ENCODE measurements around the gene HOXA3. TPM values are rescaled to one million over a fixed set of nuclear protein-coding genes. Genes with fewer than 3 reads are reported as not detected.

HOXA3 gene
- polyA plus RNA-seq, 1 of the 3 experiments (the other 2 are of a cell fraction): 0.15 TPM

DNA sequence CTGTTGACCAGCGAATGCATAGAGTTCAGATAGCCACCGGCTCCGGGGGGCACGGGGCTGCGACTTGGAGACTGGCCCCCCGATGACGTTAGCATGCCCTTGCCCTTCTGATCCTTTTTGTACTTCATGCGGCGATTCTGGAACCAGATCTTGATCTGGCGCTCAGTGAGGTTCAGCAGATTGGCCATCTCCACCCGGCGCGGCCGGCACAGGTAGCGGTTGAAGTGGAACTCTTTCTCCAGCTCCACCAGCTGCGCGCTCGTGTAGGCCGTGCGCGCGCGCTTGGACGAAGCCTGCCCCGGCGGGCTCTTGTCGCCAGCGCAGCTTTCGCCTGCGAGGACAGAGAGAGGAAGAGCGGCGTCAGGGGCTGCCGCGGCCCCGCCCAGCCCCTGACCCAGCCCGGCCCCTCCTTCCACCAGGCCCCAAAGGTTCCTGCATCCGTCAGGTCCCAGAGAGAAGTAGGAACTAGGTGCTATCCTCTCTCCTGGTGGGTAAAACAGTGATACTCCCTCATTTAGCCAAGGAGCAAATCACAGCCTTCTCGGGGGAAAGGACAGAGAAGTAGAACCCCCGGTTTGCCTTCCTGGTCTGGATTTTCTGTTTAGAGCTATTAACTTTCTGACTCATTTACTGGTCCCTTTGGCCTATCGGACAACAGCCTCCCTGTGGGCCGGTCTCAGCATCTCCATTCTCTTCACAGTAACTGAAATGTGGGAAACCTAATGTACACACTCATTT, 43.8 kb downstream of the HOXA3 start:
- no peak overlapping the region for H3K4me2 ChIP-seq
- no peak overlapping the region for H2AFZ ChIP-seq (ENCODE audit: low read depth)
- no peaks in the 10 kb centered on the region for H3K9me3 ChIP-seq
- peaks cover 5% of the 10 kb centered on the region for H3F3A ChIP-seq (replicated peaks; ENCODE audit: insufficient read depth)
- peaks cover 99% of the 10 kb centered on the region for H3K27me3 ChIP-seq (ENCODE audit: insufficient read depth)
- ChIA-PET POLR2A (no interaction called here), CTCF (interaction anchor here (0.6 to 1.4 kb wide), 2 partner anchors 36 to 76 kb away, joined by 3 to 8 read pairs; partner anchors contain the start of gene HOXA11)
- no peak for DNase-seq
- no peaks in the 10 kb centered on the region for H4K20me1 ChIP-seq (ENCODE audit: insufficient read depth)
- H3K27ac ChIP-seq (ENCODE audit: low read depth in 2 of 2, low read length in 1 of 2): no peak overlapping the region
- no peak overlapping the region for H3K9ac ChIP-seq
- no peaks in the 10 kb centered on the region for H3K36me3 ChIP-seq (replicated peaks in 1 of 2; ENCODE audit: control insufficient read depth in 1 of 2, insufficient read depth in 2 of 2, low read length in 1 of 2)
- no peak overlapping the region for H3K4me3 ChIP-seq (ENCODE audit: low read depth in 2 of 2, low read length in 1 of 2)
- no peaks in the 10 kb centered on the region; a peak in 1 of 4 replicates for H3K4me1 ChIP-seq (ENCODE audit: control insufficient read depth in 1 of 2, insufficient read depth in 2 of 2, low read depth in 1 of 2, low read length in 1 of 2)
- TF ChIP-seq RFX5 (IDR thresholded peaks at IDR 0.05; ENCODE audit: low read length): no peak
- no peak for TF ChIP-seq TCF12 (IDR thresholded peaks at IDR 0.05)
- TF ChIP-seq, protein P1, sequence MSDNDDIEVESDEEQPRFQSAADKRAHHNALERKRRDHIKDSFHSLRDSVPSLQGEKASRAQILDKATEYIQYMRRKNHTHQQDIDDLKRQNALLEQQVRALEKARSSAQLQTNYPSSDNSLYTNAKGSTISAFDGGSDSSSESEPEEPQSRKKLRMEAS (IDR thresholded peaks at IDR 0.05; ENCODE audit: low read depth): no peak
- no peak for TF ChIP-seq JUND (IDR thresholded peaks at IDR 0.05)
- TF ChIP-seq FOSL2 (IDR thresholded peaks at IDR 0.05; ENCODE audit: borderline replicate concordance, low read depth): no peak
- TF ChIP-seq MEF2A (IDR thresholded peaks at IDR 0.05; ENCODE audit: borderline replicate concordance, low read depth): no peak
- TF ChIP-seq NRF1 (IDR thresholded peaks at IDR 0.05; ENCODE audit: low read depth, low read length): no peak
- TF ChIP-seq, protein P2, sequence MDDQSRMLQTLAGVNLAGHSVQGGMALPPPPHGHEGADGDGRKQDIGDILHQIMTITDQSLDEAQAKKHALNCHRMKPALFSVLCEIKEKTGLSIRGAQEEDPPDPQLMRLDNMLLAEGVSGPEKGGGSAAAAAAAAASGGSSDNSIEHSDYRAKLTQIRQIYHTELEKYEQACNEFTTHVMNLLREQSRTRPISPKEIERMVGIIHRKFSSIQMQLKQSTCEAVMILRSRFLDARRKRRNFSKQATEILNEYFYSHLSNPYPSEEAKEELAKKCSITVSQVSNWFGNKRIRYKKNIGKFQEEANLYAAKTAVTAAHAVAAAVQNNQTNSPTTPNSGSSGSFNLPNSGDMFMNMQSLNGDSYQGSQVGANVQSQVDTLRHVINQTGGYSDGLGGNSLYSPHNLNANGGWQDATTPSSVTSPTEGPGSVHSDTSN (IDR thresholded peaks at IDR 0.05): no peak
- no peak for TF ChIP-seq GATA2 (CRISPR knock-in tag; IDR thresholded peaks at IDR 0.05)
- TF ChIP-seq TEAD4 (IDR thresholded peaks at IDR 0.05; ENCODE audit: borderline replicate concordance, insufficient read depth): no peak
- TF ChIP-seq YY1 (IDR thresholded peaks at IDR 0.05; ENCODE audit: low read depth): no peak
- no peak for TF ChIP-seq MXI1 (IDR thresholded peaks at IDR 0.05; ENCODE audit: low read depth, low read length)
- TF ChIP-seq EP300 (IDR thresholded peaks at IDR 0.05; ENCODE audit: borderline replicate concordance in 1 of 2, low read depth in 1 of 2, low read length in 1 of 2): no peak
- no peak for TF ChIP-seq SIN3A (IDR thresholded peaks at IDR 0.05; ENCODE audit: borderline replicate concordance, low read depth, low read length)
- no peak for TF ChIP-seq RAD21 (IDR thresholded peaks at IDR 0.05; ENCODE audit: low read length)
- TF ChIP-seq USF1 (IDR thresholded peaks at IDR 0.05; ENCODE audit: borderline replicate concordance, low read depth): no peak
- TF ChIP-seq, protein P3, sequence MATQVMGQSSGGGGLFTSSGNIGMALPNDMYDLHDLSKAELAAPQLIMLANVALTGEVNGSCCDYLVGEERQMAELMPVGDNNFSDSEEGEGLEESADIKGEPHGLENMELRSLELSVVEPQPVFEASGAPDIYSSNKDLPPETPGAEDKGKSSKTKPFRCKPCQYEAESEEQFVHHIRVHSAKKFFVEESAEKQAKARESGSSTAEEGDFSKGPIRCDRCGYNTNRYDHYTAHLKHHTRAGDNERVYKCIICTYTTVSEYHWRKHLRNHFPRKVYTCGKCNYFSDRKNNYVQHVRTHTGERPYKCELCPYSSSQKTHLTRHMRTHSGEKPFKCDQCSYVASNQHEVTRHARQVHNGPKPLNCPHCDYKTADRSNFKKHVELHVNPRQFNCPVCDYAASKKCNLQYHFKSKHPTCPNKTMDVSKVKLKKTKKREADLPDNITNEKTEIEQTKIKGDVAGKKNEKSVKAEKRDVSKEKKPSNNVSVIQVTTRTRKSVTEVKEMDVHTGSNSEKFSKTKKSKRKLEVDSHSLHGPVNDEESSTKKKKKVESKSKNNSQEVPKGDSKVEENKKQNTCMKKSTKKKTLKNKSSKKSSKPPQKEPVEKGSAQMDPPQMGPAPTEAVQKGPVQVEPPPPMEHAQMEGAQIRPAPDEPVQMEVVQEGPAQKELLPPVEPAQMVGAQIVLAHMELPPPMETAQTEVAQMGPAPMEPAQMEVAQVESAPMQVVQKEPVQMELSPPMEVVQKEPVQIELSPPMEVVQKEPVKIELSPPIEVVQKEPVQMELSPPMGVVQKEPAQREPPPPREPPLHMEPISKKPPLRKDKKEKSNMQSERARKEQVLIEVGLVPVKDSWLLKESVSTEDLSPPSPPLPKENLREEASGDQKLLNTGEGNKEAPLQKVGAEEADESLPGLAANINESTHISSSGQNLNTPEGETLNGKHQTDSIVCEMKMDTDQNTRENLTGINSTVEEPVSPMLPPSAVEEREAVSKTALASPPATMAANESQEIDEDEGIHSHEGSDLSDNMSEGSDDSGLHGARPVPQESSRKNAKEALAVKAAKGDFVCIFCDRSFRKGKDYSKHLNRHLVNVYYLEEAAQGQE (IDR thresholded peaks at IDR 0.05; ENCODE audit: low read depth, low read length): no peak
- WGBS (ENCODE audit: low lambda C conversion rate): 11% methylated on average over 35 of the region's 41 CpGs
- no peaks in the 10 kb centered on the region for H3K9me2 ChIP-seq
- no peaks in the 10 kb centered on the region for H3K79me2 ChIP-seq (ENCODE audit: insufficient read depth)
